ENCODE results near the gene VWA3B. TPM values are rescaled to one million over a fixed set of nuclear protein-coding genes. Genes with fewer than 3 reads are reported as not detected.

VWA3B gene
- total RNA-seq, 1 donor from 2014 or later, result not detected

DNA sequence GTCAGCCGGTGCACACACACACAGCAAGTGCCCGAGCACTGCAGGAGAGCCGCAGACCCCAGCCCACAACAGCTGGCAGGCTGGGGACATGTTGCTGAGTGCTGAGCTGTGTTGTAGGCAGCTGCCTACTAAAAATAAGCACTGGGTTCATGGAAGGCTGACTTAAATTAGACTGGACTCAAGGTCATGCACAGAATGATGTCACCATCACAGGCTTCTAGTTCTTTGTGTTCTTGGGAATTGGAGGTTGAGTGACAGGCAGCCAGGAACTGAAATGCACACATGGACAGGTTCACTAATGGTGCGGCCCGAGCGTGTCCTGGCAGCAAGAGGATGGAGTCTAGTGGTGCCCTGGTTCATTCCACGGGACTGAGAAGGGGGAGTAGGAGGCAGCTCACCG lies 71.3 kb downstream of the VWA3B start:
- no peaks in the 10 kb centered on the region for H3K9me3 Mint-ChIP-seq (ENCODE audit: low read depth)
- DNase-seq (ENCODE audit: low spot score), result no peak
- H3K4me3 Mint-ChIP-seq (ENCODE audit: unreplicated experiment), result no peak overlapping the region
- H3K36me3 Mint-ChIP-seq (ENCODE audit: low read depth), result no peaks in the 10 kb centered on the region
- H3K4me1 Mint-ChIP-seq (ENCODE audit: low read depth), result peaks cover 19% of the 10 kb centered on the region
- peaks cover 29% of the 10 kb centered on the region for H3K27me3 Mint-ChIP-seq (ENCODE audit: low read depth)
- TF ChIP-seq, protein P1, sequence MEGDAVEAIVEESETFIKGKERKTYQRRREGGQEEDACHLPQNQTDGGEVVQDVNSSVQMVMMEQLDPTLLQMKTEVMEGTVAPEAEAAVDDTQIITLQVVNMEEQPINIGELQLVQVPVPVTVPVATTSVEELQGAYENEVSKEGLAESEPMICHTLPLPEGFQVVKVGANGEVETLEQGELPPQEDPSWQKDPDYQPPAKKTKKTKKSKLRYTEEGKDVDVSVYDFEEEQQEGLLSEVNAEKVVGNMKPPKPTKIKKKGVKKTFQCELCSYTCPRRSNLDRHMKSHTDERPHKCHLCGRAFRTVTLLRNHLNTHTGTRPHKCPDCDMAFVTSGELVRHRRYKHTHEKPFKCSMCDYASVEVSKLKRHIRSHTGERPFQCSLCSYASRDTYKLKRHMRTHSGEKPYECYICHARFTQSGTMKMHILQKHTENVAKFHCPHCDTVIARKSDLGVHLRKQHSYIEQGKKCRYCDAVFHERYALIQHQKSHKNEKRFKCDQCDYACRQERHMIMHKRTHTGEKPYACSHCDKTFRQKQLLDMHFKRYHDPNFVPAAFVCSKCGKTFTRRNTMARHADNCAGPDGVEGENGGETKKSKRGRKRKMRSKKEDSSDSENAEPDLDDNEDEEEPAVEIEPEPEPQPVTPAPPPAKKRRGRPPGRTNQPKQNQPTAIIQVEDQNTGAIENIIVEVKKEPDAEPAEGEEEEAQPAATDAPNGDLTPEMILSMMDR (IDR thresholded peaks at IDR 0.05), result no peak
- peak overlapping the region; percentile 22 for H3K27ac Mint-ChIP-seq (ENCODE audit: unreplicated experiment)

DNA sequence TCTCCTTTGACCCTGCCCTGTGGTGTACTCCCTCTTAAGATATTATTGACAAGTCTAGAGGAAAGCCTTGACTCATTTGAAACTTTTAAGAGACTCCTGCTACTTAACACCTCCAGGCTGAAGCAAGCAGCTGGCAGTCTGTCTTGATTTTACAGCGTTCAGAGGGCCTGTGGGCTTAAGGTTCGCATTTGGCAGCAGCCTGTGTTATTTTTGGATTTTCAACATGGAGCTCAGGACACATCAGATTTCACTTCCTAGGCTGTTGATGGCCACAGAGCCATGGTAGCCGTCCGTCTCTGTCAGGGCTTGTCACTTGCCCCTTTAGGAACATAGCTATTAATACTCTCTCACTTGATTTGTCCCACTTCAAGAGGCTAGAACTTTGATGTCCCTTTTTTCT lies 73.6 kb downstream of the VWA3B start:
- H3K4me3 Mint-ChIP-seq (ENCODE audit: unreplicated experiment), result no peak overlapping the region
- peaks cover 22% of the 10 kb centered on the region for H3K27me3 Mint-ChIP-seq (ENCODE audit: low read depth)
- peaks cover 19% of the 10 kb centered on the region for H3K4me1 Mint-ChIP-seq (ENCODE audit: low read depth)
- no peaks in the 10 kb centered on the region for H3K9me3 Mint-ChIP-seq (ENCODE audit: low read depth)
- H3K27ac Mint-ChIP-seq (ENCODE audit: unreplicated experiment), result no peak overlapping the region
- DNase-seq (ENCODE audit: low spot score), result no peak
- H3K36me3 Mint-ChIP-seq (ENCODE audit: low read depth), result no peaks in the 10 kb centered on the region
- TF ChIP-seq, protein P1 (IDR thresholded peaks at IDR 0.05), result no peak

DNA sequence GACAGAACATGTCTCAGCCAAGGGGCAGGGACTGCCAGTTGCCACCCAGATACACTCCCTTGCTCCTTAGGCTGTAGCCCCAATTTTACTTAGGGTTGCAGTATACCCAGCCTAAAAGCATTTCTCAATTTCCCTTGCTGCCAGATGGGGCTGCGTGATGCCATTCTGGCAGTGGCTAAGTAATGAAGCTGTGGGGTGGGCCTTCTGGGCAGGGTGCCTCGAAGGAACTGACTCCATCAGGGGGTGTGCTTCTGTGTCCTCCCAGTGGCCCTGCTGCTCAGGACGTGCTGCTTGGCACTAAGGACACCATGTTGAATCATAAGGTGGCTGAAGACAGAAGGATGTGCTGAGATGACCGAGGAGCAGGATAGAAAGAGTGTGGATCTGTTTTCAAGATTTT lies 74.2 kb downstream of the VWA3B start:
- Mint-ChIP-seq H3K4me3 (ENCODE audit: unreplicated experiment) (no peak overlapping the region), H3K4me1 (ENCODE audit: low read depth) (peaks cover 16% of the 10 kb centered on the region), H3K27ac (ENCODE audit: unreplicated experiment) (no peak overlapping the region), H3K27me3 (ENCODE audit: low read depth) (peaks cover 18% of the 10 kb centered on the region), H3K9me3 (ENCODE audit: low read depth) (no peaks in the 10 kb centered on the region), H3K36me3 (ENCODE audit: low read depth) (no peaks in the 10 kb centered on the region)
- no peak for DNase-seq (ENCODE audit: low spot score)
- TF ChIP-seq, protein P1 (IDR thresholded peaks at IDR 0.05), result no peak

DNA sequence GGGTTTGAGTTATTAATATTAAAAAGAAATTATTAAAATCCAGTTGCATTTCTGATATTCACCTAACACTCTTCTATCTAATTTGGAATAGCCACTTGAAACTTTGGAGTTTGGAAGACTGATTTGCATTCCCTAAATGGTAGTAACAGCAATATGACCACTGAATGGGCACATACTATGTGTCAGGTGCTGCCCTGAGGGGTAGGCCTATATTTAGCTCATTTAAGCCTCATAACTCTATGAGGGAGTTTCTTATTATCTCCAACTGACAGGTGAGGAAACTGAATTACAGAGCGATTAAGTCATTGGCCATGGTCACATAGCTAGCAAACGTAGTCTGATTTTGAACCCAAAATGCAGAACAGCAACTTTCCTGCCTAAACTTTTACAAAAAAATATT lies 77.3 kb downstream of the VWA3B start:
- no peaks in the 10 kb centered on the region for H3K9me3 Mint-ChIP-seq (ENCODE audit: low read depth)
- TF ChIP-seq, protein P1 (IDR thresholded peaks at IDR 0.05), result no peak

DNA sequence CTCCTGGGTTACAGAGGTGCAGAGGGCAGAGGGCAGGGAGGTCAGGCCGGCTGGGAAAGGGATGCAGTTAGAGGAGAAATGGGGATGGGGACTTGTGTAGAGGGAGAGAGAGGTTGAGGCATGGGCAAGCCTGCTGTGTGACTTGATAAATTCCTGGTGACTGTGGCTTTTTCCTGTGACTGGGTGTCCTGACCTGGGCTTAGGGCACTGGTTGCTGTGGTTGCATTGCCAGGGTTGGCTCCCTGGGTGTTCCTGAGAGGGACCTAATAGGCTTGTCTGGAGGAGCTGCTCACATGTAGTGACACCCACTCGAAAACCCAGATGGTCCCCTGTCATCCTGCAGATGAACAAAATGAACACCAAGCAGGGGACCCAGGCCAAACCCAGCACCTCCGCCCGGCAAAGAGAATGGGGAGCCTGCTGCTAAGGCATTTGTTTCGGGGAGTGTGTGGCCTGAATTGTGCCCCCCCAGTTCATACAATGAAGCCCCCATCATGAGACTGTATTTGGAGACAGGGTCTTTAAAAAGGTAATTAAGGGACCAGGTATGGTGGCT lies 78.6 kb downstream of the VWA3B start:
- peaks cover 17% of the 10 kb centered on the region for H3K27me3 Mint-ChIP-seq (ENCODE audit: low read depth)
- TF ChIP-seq, protein P1 (IDR thresholded peaks at IDR 0.05), result no peak
- H3K36me3 Mint-ChIP-seq (ENCODE audit: low read depth), result no peaks in the 10 kb centered on the region
- DNase-seq (ENCODE audit: low spot score), result no peak
- H3K9me3 Mint-ChIP-seq (ENCODE audit: low read depth), result no peaks in the 10 kb centered on the region
- peaks cover 18% of the 10 kb centered on the region for H3K4me1 Mint-ChIP-seq (ENCODE audit: low read depth)
- H3K4me3 Mint-ChIP-seq (ENCODE audit: unreplicated experiment), result no peak overlapping the region
- no peak overlapping the region for H3K27ac Mint-ChIP-seq (ENCODE audit: unreplicated experiment)

More for the DNA sequence above, 77.3 kb downstream of the VWA3B start:
- Mint-ChIP-seq H3K4me3 (ENCODE audit: unreplicated experiment) (no peak overlapping the region), H3K27me3 (ENCODE audit: low read depth) (peaks cover 19% of the 10 kb centered on the region), H3K27ac (ENCODE audit: unreplicated experiment) (no peak overlapping the region), H3K4me1 (ENCODE audit: low read depth) (peaks cover 18% of the 10 kb centered on the region), H3K36me3 (ENCODE audit: low read depth) (no peaks in the 10 kb centered on the region)
- DNase-seq (ENCODE audit: low spot score), result no peak
